ENCODE results near the gene ATAD3A. TPM values are rescaled to one million over a fixed set of nuclear protein-coding genes. Genes with fewer than 3 reads are reported as not detected.

ATAD3A gene
- total and polyA plus RNA-seq, 2 donors (not counting 1 experiment from before 2014, with no cell fraction given) = 12.5 to 18.0 TPM

DNA sequence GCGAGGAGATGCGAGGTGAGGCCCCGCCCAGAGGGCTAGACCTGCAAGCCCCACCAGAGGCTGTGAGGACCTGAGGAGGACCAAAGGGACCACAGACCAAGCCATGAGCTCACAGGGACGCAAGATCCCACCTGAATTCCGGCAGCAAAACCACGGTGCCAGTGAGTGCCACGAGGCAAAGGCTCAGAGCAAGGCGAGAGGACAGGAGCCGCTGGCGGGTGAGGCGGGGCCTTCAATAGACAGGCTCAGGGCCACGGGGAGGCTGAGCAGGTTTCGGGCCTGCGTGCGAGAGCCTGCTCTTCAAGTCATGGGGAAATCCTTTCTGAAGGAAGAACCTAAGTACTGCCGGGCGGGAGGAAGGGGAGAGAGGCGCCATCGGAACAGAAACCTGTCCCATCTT, 35.5 kb downstream of the ATAD3A start:
- H3K9ac ChIP-seq (ENCODE audit: insufficient read depth, low read length) = no peak overlapping the region
- no peaks in the 10 kb centered on the region for H3K27me3 ChIP-seq (ENCODE audit: control insufficient read depth, insufficient read depth, low read length)
- no peak overlapping the region for H3K4me2 ChIP-seq (ENCODE audit: extremely low read depth, insufficient read depth, low read length)
- H2AFZ ChIP-seq (ENCODE audit: low read length) = no peak overlapping the region
- no peak for DNase-seq (ENCODE audit: low read depth in 2 of 2)
- peaks cover 9% of the 10 kb centered on the region for H3K4me1 ChIP-seq (ENCODE audit: control insufficient read depth, extremely low read depth, insufficient read depth, low read length)
- no peak overlapping the region for H3K27ac ChIP-seq (ENCODE audit: insufficient read depth, low read length)
- H3K36me3 ChIP-seq (ENCODE audit: control insufficient read depth, insufficient read depth, low read length) = peaks cover 9% of the 10 kb centered on the region
- H4K20me1 ChIP-seq (ENCODE audit: control insufficient read depth, extremely low read depth, insufficient read depth, low read length) = no peaks in the 10 kb centered on the region
- TF ChIP-seq CTCF (conservative IDR thresholded peaks at IDR 0.05 in 1 of 2, IDR thresholded peaks at IDR 0.05 in 1 of 2; ENCODE audit: low read depth in 1 of 2, low read length in 2 of 2) (no peak), EZH2 (IDR thresholded peaks at IDR 0.05; ENCODE audit: low read length, missing control alignments) (no peak)
- H3K9me3 ChIP-seq (ENCODE audit: control insufficient read depth, insufficient read depth, low read depth, low read length) = no peaks in the 10 kb centered on the region
- H3K4me3 ChIP-seq (replicated peaks in 1 of 4; ENCODE audit: control extremely low read depth in 1 of 4, insufficient read depth in 1 of 4, low read depth in 3 of 4, low read length in 4 of 4) = no peak overlapping the region
- H3K79me2 ChIP-seq (ENCODE audit: control insufficient read depth, insufficient read depth, low read length) = peaks cover 14% of the 10 kb centered on the region

GRCh38 chr1:1548591-1548990, 36.6 kb downstream of the ATAD3A start:
- H3K27ac ChIP-seq (ENCODE audit: insufficient read depth, low read length) = no peak overlapping the region
- H3K4me2 ChIP-seq (ENCODE audit: extremely low read depth, insufficient read depth, low read length) = no peak overlapping the region
- no peak for DNase-seq (ENCODE audit: low read depth in 2 of 2)
- H3K36me3 ChIP-seq (ENCODE audit: control insufficient read depth, insufficient read depth, low read length) = peaks cover 4% of the 10 kb centered on the region
- no peaks in the 10 kb centered on the region for H3K9me3 ChIP-seq (ENCODE audit: control insufficient read depth, insufficient read depth, low read depth, low read length)
- H3K27me3 ChIP-seq (ENCODE audit: control insufficient read depth, insufficient read depth, low read length) = no peaks in the 10 kb centered on the region
- H2AFZ ChIP-seq (ENCODE audit: low read length) = no peak overlapping the region
- no peak overlapping the region for H3K9ac ChIP-seq (ENCODE audit: insufficient read depth, low read length)
- peaks cover 9% of the 10 kb centered on the region for H3K4me1 ChIP-seq (ENCODE audit: control insufficient read depth, extremely low read depth, insufficient read depth, low read length)
- H3K79me2 ChIP-seq (ENCODE audit: control insufficient read depth, insufficient read depth, low read length) = peaks cover 15% of the 10 kb centered on the region
- no peaks in the 10 kb centered on the region for H4K20me1 ChIP-seq (ENCODE audit: control insufficient read depth, extremely low read depth, insufficient read depth, low read length)
- H3K4me3 ChIP-seq (replicated peaks in 1 of 4; ENCODE audit: control extremely low read depth in 1 of 4, insufficient read depth in 1 of 4, low read depth in 3 of 4, low read length in 4 of 4) = no peak overlapping the region
- TF ChIP-seq CTCF (conservative IDR thresholded peaks at IDR 0.05 in 1 of 2, IDR thresholded peaks at IDR 0.05 in 1 of 2; ENCODE audit: low read depth in 1 of 2, low read length in 2 of 2) = no peak
- TF ChIP-seq EZH2 (IDR thresholded peaks at IDR 0.05; ENCODE audit: low read length, missing control alignments) = no peak

- Histone ChIP-seq H3K79me2 (ENCODE audit: control insufficient read depth, insufficient read depth, low read length) (peaks cover 23% of the 10 kb centered on the region), H2AFZ (ENCODE audit: low read length) (no peak overlapping the region), H3K9me3 (ENCODE audit: control insufficient read depth, insufficient read depth, low read depth, low read length) (no peaks in the 10 kb centered on the region), H3K27me3 (ENCODE audit: control insufficient read depth, insufficient read depth, low read length) (no peaks in the 10 kb centered on the region), H3K4me1 (ENCODE audit: control insufficient read depth, extremely low read depth, insufficient read depth, low read length) (peaks cover 18% of the 10 kb centered on the region), H3K36me3 (ENCODE audit: control insufficient read depth, insufficient read depth, low read length) (peaks cover 4% of the 10 kb centered on the region), H3K4me2 (ENCODE audit: extremely low read depth, insufficient read depth, low read length) (no peak overlapping the region), H3K9ac (ENCODE audit: insufficient read depth, low read length) (no peak overlapping the region), H3K4me3 (replicated peaks in 1 of 4; ENCODE audit: control extremely low read depth in 1 of 4, insufficient read depth in 1 of 4, low read depth in 3 of 4, low read length in 4 of 4) (no peak overlapping the region), H3K27ac (ENCODE audit: insufficient read depth, low read length) (peak overlapping the region; percentile 0), H4K20me1 (ENCODE audit: control insufficient read depth, extremely low read depth, insufficient read depth, low read length) (no peaks in the 10 kb centered on the region)
- TF ChIP-seq CTCF (conservative IDR thresholded peaks at IDR 0.05 in 1 of 2, IDR thresholded peaks at IDR 0.05 in 1 of 2; ENCODE audit: low read depth in 1 of 2, low read length in 2 of 2) (no peak), EZH2 (IDR thresholded peaks at IDR 0.05; ENCODE audit: low read length, missing control alignments) (no peak)
- DNase-seq (ENCODE audit: low read depth in 2 of 2) = no peak
These were observed 38.1 kb downstream of the ATAD3A start for GRCh38 chr1:1550087-1550486.

Data from fibroblast of lung (primary cell).